ENCODE results near the gene PLEKHF1. TPM values are rescaled to one million over a fixed set of nuclear protein-coding genes. Genes with fewer than 3 reads are reported as not detected.

PLEKHF1 gene
- total RNA-seq, 1 donor from 2014 or later: 13.0 TPM

GRCh38 chr19:29634423-29635130, 30.7 kb upstream of the PLEKHF1 start:
- no peak for DNase-seq (ENCODE audit: low spot score)

DNA sequence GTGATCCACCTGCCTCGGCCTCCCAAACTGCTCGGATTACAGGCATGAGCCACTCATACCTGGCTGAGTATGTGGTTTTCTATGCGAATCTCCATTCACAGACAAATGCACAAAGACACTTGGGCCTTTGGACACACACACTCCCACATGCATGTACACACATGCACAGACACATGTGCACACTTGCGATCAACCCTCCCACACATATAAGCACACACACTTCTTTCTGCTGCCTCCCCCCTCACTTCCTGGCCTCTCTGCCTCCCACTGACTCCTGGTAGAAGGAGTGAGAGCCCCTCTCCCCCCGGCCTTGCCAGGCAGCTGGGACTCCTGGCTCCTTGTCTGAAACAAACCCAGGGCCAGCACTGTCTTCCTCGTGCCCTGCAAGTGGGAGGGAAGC, 29.3 kb upstream of the PLEKHF1 start:
- DNase-seq (ENCODE audit: low spot score): no peak

DNA sequence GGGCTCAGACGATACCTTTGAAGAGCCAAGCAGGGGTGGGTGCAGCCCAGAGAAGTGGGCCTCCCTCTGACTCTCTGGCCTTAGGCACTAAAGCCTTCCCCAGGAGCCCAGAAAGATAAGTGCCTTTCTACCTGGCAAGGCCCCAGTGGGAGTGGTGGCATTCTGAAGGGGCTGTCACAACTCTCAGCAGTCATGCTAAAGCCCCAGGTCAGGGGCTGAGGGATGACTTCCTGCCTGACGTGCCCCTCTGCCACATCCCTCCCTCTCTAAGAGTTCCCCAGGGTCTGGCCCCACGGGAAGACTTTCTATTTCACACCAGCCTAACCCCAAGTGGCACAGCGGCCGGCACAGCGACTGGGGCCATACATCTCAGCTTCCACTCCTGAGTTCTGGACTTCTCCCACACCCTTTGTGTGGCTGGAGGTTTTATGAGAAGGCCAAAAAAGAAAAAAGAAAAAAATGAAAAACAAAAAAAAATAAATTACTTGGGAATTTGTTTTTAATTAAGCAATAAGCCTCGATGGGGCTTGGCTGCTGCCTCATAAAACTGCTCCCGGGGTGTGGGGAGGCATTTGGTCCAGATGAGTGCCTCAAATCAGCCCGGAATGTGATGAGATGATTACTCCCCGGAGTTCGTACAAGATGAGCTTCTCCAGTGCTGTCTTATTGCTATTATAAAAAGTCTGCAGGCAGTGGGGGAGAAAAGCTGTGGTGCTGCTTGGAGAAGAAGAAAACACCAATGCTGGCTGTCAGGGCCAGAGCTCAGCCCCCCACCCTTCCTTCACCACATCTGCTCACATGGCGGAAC, 28.5 kb upstream of the PLEKHF1 start:
- DNase-seq (ENCODE audit: low spot score): peak; percentile 62

DNA sequence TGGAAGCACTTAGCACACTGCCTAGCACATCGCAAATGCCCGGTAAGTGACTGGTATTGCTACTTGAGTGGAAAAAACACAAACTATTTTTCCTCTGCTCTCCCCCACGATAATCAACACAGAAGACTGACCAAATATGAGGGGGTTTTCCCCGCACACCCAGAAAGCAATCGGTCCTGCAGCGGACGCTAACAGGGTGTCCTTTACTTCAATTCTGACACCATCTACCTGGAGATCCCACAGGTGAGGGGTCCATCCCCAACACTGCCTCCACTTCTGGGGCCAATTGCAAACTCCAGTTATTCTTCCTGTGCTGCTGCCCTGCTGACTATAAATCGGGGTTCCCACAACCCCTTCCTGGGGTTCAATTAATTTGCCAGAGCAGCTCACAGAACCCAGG, 26.2 kb upstream of the PLEKHF1 start:
- DNase-seq (ENCODE audit: low spot score): no peak

GRCh38 chr19:29640231-29640630, 25.0 kb upstream of the PLEKHF1 start:
- DNase-seq (ENCODE audit: low spot score): no peak

GRCh38 chr19:29641597-29641996, 23.7 kb upstream of the PLEKHF1 start:
- DNase-seq (ENCODE audit: low spot score): no peak

DNA sequence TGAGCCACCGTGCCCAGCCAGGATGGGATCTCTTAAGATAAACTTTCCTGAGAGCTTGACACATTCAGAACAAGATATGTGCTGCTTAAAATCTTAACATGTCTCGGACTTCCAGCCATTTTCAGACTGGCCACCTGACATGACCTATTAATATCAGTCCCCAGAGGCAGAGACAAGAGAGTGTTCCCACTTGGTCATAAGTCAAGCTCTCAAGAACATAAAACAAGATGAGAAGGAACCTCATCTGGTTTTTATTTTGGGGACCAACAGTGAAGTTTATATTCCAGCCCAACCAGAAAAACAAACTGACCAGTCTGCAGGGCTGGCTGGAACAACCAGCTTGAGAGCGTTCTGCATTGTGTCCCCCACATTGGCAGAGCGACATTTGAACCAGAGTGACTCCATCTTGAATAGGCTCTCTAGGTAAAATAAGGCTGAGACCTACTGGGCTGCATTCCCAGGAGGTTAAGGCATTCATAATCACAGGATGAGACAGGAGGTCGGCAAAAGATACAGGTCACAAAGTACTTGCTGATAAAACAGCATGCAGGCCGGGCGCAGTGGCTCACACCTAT, 21.8 kb upstream of the PLEKHF1 start:
- DNase-seq (ENCODE audit: low spot score): no peak

DNA sequence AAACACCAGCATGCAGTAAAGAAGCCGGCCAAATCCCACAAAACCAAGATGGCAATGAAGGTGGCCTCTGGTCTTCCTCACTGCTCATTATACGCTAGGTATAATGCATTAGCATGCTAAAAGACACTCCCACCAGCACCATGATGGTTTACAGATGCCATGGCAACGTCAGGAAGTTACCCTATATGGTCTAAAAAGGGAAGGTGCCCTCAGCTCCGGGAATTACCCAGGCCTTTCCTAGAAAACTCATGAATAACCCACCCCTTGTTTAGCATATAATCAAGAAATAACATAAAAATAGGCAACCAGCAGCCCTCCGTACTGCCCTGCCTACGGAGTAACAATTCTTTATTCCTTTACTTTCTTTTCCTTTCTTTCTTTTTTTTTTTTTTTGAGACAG, 21.1 kb upstream of the PLEKHF1 start:
- no peak for DNase-seq (ENCODE audit: low spot score)

- no peak for DNase-seq (ENCODE audit: low spot score)
These were observed 19.8 kb upstream of the PLEKHF1 start for GRCh38 chr19:29645491-29645867.

DNA sequence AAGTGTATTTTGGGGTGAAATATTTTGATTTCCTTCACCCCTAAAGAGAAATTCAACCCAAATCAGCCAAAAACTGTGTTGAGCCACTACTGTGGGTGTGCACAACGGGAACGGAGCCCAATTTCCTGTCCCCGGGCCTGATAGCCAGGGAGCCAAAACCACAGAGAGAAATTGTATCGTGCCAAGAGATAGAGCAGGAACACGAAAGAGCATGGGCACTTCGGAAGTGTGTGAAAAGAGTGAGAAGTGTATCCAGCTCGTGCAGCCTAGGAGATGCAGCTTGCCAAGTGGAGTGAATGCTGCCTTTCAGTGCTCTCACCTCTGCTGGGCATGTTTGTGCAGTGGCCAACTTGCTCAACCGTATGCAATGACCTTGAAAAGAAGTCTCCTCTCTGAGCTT, 19.4 kb upstream of the PLEKHF1 start:
- peak; percentile 68 for DNase-seq (ENCODE audit: low spot score)

- no peak for DNase-seq (ENCODE audit: low spot score)
These were observed 14.4 kb upstream of the PLEKHF1 start for GRCh38 chr19:29650772-29651387.

GRCh38 chr19:29651622-29652394, 13.5 kb upstream of the PLEKHF1 start:
- no peak for DNase-seq (ENCODE audit: low spot score)

- no peak for DNase-seq (ENCODE audit: low spot score)
These were observed 11.9 kb upstream of the PLEKHF1 start for GRCh38 chr19:29653398-29653797.

DNA sequence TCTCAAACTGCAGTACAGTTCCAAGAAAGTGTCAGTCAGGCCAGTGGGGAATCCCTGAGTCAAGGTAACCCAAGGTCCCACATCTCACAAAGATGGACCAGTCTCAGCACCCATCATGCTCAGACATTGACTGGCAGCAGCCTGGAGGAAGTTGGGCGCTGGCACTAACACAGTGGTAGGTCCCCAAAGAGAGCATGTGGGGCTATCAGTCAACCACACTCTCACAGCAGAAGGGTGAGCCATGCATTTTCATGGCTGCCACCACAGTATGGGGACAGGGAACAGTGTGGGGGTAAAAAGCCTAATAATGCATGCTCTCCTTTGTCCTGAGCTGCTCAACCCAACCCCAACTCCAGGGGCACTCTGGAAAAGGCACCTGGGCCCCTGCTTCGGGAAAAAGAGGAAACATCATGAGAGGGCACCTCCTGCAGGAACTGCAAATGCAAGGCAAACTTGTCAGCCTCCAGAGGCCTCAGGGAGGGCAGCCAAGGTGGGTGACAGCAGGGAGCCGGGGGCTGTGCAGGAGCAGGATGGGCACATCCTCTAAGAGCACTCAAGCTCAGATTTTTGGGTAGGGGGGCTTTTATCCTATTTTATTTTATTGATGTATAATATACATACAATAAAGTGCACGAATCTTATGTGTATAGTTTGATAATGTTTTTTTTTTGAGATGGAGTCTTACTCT, 9.5 kb upstream of the PLEKHF1 start:
- DNase-seq (ENCODE audit: low spot score): no peak

DNA sequence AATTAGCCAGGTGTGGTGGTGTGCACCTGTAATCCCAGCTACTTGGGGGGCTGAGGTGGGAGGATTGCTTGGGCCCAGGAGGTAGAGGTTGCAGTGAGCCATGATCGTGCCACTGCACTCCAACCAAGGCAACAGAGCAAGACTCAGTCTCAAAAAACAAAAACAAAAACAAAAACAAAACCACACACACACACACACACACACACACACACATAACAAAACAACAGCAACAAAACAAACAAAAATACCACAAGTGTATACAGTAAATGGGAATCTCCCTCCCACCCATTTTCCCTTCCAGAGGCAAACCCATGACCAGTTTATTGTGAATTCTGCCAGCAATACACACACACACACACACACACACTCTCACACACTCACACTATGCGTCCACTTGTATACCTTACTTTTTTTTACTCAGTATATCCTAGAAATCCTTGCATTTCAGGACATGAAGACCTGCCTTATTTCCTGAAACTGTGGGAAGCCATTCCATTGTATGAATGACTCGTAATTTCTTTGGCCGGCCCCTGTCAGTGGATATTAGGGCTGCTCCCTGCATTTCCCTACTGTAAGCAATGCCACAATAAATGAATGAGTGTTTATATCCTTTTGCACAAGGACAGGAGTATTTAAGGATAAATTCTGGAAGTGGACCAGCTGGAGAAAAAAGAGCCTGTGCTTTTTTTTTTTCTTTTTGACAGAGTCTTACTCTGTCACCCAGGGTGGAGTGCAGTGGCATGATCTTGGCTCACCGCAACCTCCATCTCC, 6.9 kb upstream of the PLEKHF1 start:
- peak; percentile 7 for DNase-seq (ENCODE audit: low spot score)

GRCh38 chr19:29660835-29661234, 4.4 kb upstream of the PLEKHF1 start:
- DNase-seq (ENCODE audit: low spot score): peak; percentile 90

DNA sequence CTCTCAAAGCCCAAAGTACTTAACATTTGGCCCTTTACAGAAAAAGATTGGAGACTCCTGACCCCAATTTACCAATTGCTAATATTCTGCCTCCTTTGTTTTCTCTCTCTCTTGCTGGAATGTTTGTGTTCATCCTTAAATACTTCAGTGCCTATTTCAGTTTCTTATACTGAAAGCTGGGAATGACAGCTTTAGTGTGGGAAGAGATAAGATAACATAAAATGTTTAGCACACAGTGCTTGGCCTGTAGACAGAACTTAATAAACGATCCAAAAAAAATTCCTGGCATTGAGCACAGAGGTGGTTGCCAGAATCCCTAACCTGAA, 3.0 kb upstream of the PLEKHF1 start:
- DNase-seq (ENCODE audit: low spot score): no peak

GRCh38 chr19:29662604-29663404, 2.5 kb upstream of the PLEKHF1 start:
- DNase-seq (ENCODE audit: low spot score): peak; percentile 95

All from umbilical cord (tissue), 2 donors.